ENCODE data around the gene ERN1. TPM values are rescaled to one million over a fixed set of nuclear protein-coding genes. Genes with fewer than 3 reads are reported as not detected.

ERN1 gene
- polyA plus RNA-seq, 1 experiment: 8.6 TPM

GRCh38 chr17:64075913-64076312 is 54.0 kb downstream of the ERN1 start:
- ChIA-PET POLR2A (interaction anchor here (0.6 kb wide), 1 partner anchor 95 kb away, joined by 3 read pairs; no protein-coding TSS in a partner anchor), CTCF (interaction anchor here (0.9 to 1.1 kb wide), 2 partner anchors 9 to 49 kb away, joined by 3 read pairs; no protein-coding TSS in a partner anchor)
- TF ChIP-seq CTCF (IDR thresholded peaks at IDR 0.05; ENCODE audit: insufficient read depth, low read depth, low read length): no peak
- Histone ChIP-seq H3K4me3 (ENCODE audit: low read depth, low read length) (no peak overlapping the region), H3K36me3 (ENCODE audit: control insufficient read depth, insufficient read depth, low read length) (peaks cover 3% of the 10 kb centered on the region), H3K27me3 (ENCODE audit: control insufficient read depth, insufficient read depth, low read length) (no peaks in the 10 kb centered on the region)
- DNase-seq (ENCODE audit: low read depth): no peak

- POLR2A ChIA-PET: interaction anchor here (0.6 kb wide), 1 partner anchor 97 kb away, joined by 4 read pairs; no protein-coding TSS in a partner anchor
- Histone ChIP-seq H3K4me3 (ENCODE audit: low read depth, low read length) (no peak overlapping the region), H3K27me3 (ENCODE audit: control insufficient read depth, insufficient read depth, low read length) (no peaks in the 10 kb centered on the region), H3K36me3 (ENCODE audit: control insufficient read depth, insufficient read depth, low read length) (peaks cover 3% of the 10 kb centered on the region)
- CTCF ChIA-PET: interaction anchor here (0.9 to 1.5 kb wide), 5 partner anchors 9 to 113 kb away, joined by 3 to 5 read pairs (median 3); no protein-coding TSS in a partner anchor
- peak; percentile 64 for DNase-seq (ENCODE audit: low read depth)
- no peak for TF ChIP-seq CTCF (IDR thresholded peaks at IDR 0.05; ENCODE audit: insufficient read depth, low read depth, low read length)
Measured at GRCh38 chr17:64074704-64075426, 55.1 kb downstream of the ERN1 start.

GRCh38 chr17:64073771-64074703 is 55.9 kb downstream of the ERN1 start:
- Histone ChIP-seq H3K4me3 (ENCODE audit: low read depth, low read length) (no peak overlapping the region), H3K27me3 (ENCODE audit: control insufficient read depth, insufficient read depth, low read length) (no peaks in the 10 kb centered on the region), H3K36me3 (ENCODE audit: control insufficient read depth, insufficient read depth, low read length) (0 out of 2 replicates have a peak, but pooled peaks cover 1% of the 10 kb centered on the region)
- POLR2A ChIA-PET: no interaction called here
- CTCF ChIA-PET: interaction anchor here (1.0 to 1.5 kb wide), 4 partner anchors 10 to 112 kb away, joined by 3 to 5 read pairs (median 3); no protein-coding TSS in a partner anchor
- DNase-seq (ENCODE audit: low read depth): no peak
- TF ChIP-seq CTCF (IDR thresholded peaks at IDR 0.05; ENCODE audit: insufficient read depth, low read depth, low read length): no peak

GRCh38 chr17:64071111-64071510 is 58.8 kb downstream of the ERN1 start:
- H3K4me3 ChIP-seq (ENCODE audit: low read depth, low read length): no peak overlapping the region
- DNase-seq (ENCODE audit: low read depth): no peak
- ChIA-PET CTCF (interaction anchor here (0.6 to 1.5 kb wide), 2 partner anchors 46 to 62 kb away, joined by 3 to 5 read pairs; no protein-coding TSS in a partner anchor), POLR2A (no interaction called here)
- no peak for TF ChIP-seq CTCF (IDR thresholded peaks at IDR 0.05; ENCODE audit: insufficient read depth, low read depth, low read length)
- H3K27me3 ChIP-seq (ENCODE audit: control insufficient read depth, insufficient read depth, low read length): no peaks in the 10 kb centered on the region
- peaks cover 3% of the 10 kb centered on the region; the same call in 1 of the 2 replicates for H3K36me3 ChIP-seq (ENCODE audit: control insufficient read depth, insufficient read depth, low read length)
